Activated naive CD8-positive, alpha-beta T cell treated with anti-CD3 and anti-CD28 coated beads, Interleukin-2, amount 50 U/mL, for 24 hours (primary cell): ENCODE measurements around the gene SYNPO2.
"Not testable (repeated sequence)": the region's sequence is repeated elsewhere in the genome, so short reads cannot be mapped to it uniquely, and the experiment has no call there.

Experiments
- ATAC-seq: fragments of 150-1000 bp; cut with Tn5 transposase; one replicate; pipeline ENCODE4 v1.10.0; 2021
- DNase-seq: peaks from one replicate; pipeline ENCODE4 v3.0.0; 2021
- H3K27ac Mint-ChIP-seq: one replicate; pipeline ENCODE4 v1.8.0; 2021; ENCODE audit warnings: mild to moderate bottlenecking, mixed read lengths
- H3K27me3 Mint-ChIP-seq: one replicate; pipeline ENCODE4 v1.8.0; 2021; ENCODE audit warnings: mixed read lengths
- H3K36me3 Mint-ChIP-seq: one replicate; pipeline ENCODE4 v1.8.0; 2021; ENCODE audit warnings: low read depth, mixed read lengths
- H3K4me1 Mint-ChIP-seq: one replicate; pipeline ENCODE4 v1.8.0; 2021; ENCODE audit warnings: mixed read lengths
- H3K4me3 Mint-ChIP-seq: one replicate; pipeline ENCODE4 v1.8.0; 2021; ENCODE audit warnings: mild to moderate bottlenecking, moderate library complexity, mixed read lengths
- H3K9me3 Mint-ChIP-seq: one replicate; pipeline ENCODE4 v1.8.0; 2021; ENCODE audit warnings: mixed read lengths

Gene SYNPO2

GRCh38 chr4:118985170-118986000 lies 96.7 kb downstream of the SYNPO2 start:
- H3K36me3 Mint-ChIP-seq = no peaks in the 10 kb centered on the region
- H3K4me1 Mint-ChIP-seq = no peaks in the 10 kb centered on the region
- no peak for ATAC-seq
- H3K9me3 Mint-ChIP-seq = no peaks in the 10 kb centered on the region
- DNase-seq = no peak
- no peaks in the 10 kb centered on the region for H3K27me3 Mint-ChIP-seq
- H3K27ac Mint-ChIP-seq = no peak overlapping the region
- H3K4me3 Mint-ChIP-seq = no peak overlapping the region

GRCh38 chr4:118987959-118988634 lies 99.4 kb downstream of the SYNPO2 start:
- Mint-ChIP-seq H3K36me3 (no peaks in the 10 kb centered on the region), H3K27ac (no peak overlapping the region), H3K4me1 (no peaks in the 10 kb centered on the region), H3K27me3 (no peaks in the 10 kb centered on the region), H3K9me3 (no peaks in the 10 kb centered on the region), H3K4me3 (no peak overlapping the region)
- no peak for DNase-seq
- no peak for ATAC-seq

- Mint-ChIP-seq H3K36me3 (no peaks in the 10 kb centered on the region), H3K27ac (no peak overlapping the region)
These were observed 100.0 kb downstream of the SYNPO2 start for GRCh38 chr4:118988635-118988972.

GRCh38 chr4:118989098-118990080 lies 100.7 kb downstream of the SYNPO2 start:
- no peak for ATAC-seq
- no peak for DNase-seq
- H3K4me3 Mint-ChIP-seq = no peak overlapping the region
- no peaks in the 10 kb centered on the region for H3K9me3 Mint-ChIP-seq
- no peaks in the 10 kb centered on the region for H3K4me1 Mint-ChIP-seq
- H3K36me3 Mint-ChIP-seq = no peaks in the 10 kb centered on the region
- H3K27ac Mint-ChIP-seq = no peak overlapping the region
- H3K27me3 Mint-ChIP-seq = peaks cover 3% of the 10 kb centered on the region

More at GRCh38 chr4:118988635-118988972, 100.0 kb downstream of the SYNPO2 start:
- Mint-ChIP-seq H3K27me3 (peaks cover 2% of the 10 kb centered on the region), H3K4me1 (no peaks in the 10 kb centered on the region), H3K4me3 (no peak overlapping the region), H3K9me3 (no peaks in the 10 kb centered on the region)
- no peak for ATAC-seq
- DNase-seq = no peak

- Mint-ChIP-seq H3K4me1 (no peaks in the 10 kb centered on the region), H3K36me3 (no peaks in the 10 kb centered on the region), H3K27me3 (peaks cover 3% of the 10 kb centered on the region), H3K9me3 (no peaks in the 10 kb centered on the region), H3K27ac (no peak overlapping the region), H3K4me3 (no peak overlapping the region)
- ATAC-seq (no peak), DNase-seq (no peak)
These were observed 103.0 kb downstream of the SYNPO2 start for GRCh38 chr4:118991686-118992085.

GRCh38 chr4:118992149-118992548 lies 103.5 kb downstream of the SYNPO2 start:
- DNase-seq (no peak), ATAC-seq (no peak)
- no peak overlapping the region for H3K4me3 Mint-ChIP-seq
- no peak overlapping the region for H3K27ac Mint-ChIP-seq
- no peaks in the 10 kb centered on the region for H3K36me3 Mint-ChIP-seq
- no peaks in the 10 kb centered on the region for H3K9me3 Mint-ChIP-seq
- H3K27me3 Mint-ChIP-seq = peaks cover 3% of the 10 kb centered on the region
- H3K4me1 Mint-ChIP-seq = no peaks in the 10 kb centered on the region

- Mint-ChIP-seq H3K4me1 (no peaks in the 10 kb centered on the region), H3K27me3 (peaks cover 3% of the 10 kb centered on the region), H3K9me3 (no peaks in the 10 kb centered on the region), H3K27ac (no peak overlapping the region), H3K4me3 (no peak overlapping the region), H3K36me3 (no peaks in the 10 kb centered on the region)
- DNase-seq (no peak), ATAC-seq (no peak)
These were observed 104.7 kb downstream of the SYNPO2 start for GRCh38 chr4:118993333-118993732.

GRCh38 chr4:118994030-118994429 lies 105.4 kb downstream of the SYNPO2 start:
- H3K4me3 Mint-ChIP-seq = no peak overlapping the region
- H3K9me3 Mint-ChIP-seq = no peaks in the 10 kb centered on the region
- H3K36me3 Mint-ChIP-seq = no peaks in the 10 kb centered on the region
- peaks cover 7% of the 10 kb centered on the region for H3K27me3 Mint-ChIP-seq
- ATAC-seq (no peak), DNase-seq (no peak)
- H3K4me1 Mint-ChIP-seq = no peaks in the 10 kb centered on the region
- H3K27ac Mint-ChIP-seq = no peak overlapping the region

GRCh38 chr4:118995693-118996391 lies 107.2 kb downstream of the SYNPO2 start:
- Mint-ChIP-seq H3K27ac (no peak overlapping the region), H3K4me3 (no peak overlapping the region), H3K9me3 (no peaks in the 10 kb centered on the region), H3K36me3 (no peaks in the 10 kb centered on the region), H3K4me1 (no peaks in the 10 kb centered on the region), H3K27me3 (peaks cover 7% of the 10 kb centered on the region)
- ATAC-seq (no peak), DNase-seq (no peak)

- Mint-ChIP-seq H3K27me3 (peaks cover 7% of the 10 kb centered on the region), H3K4me3 (no peak overlapping the region), H3K4me1 (no peaks in the 10 kb centered on the region), H3K36me3 (no peaks in the 10 kb centered on the region), H3K27ac (no peak overlapping the region), H3K9me3 (no peaks in the 10 kb centered on the region)
- no peak for ATAC-seq
- DNase-seq = no peak
These were observed 108.9 kb downstream of the SYNPO2 start for GRCh38 chr4:118997601-118998000.

GRCh38 chr4:118999919-119000318 lies 111.3 kb downstream of the SYNPO2 start:
- Mint-ChIP-seq H3K36me3 (no peaks in the 10 kb centered on the region), H3K4me3 (no peak overlapping the region), H3K27me3 (peaks cover 9% of the 10 kb centered on the region), H3K4me1 (no peaks in the 10 kb centered on the region), H3K27ac (no peak overlapping the region), H3K9me3 (no peaks in the 10 kb centered on the region)
- no peak for DNase-seq
- ATAC-seq = no peak

- H3K9me3 Mint-ChIP-seq = no peaks in the 10 kb centered on the region
- no peaks in the 10 kb centered on the region for H3K4me1 Mint-ChIP-seq
- H3K27ac Mint-ChIP-seq = no peak overlapping the region
- ATAC-seq (no peak), DNase-seq (no peak)
- no peaks in the 10 kb centered on the region for H3K36me3 Mint-ChIP-seq
- no peak overlapping the region for H3K4me3 Mint-ChIP-seq
- H3K27me3 Mint-ChIP-seq = peaks cover 9% of the 10 kb centered on the region
These were observed 111.7 kb downstream of the SYNPO2 start for GRCh38 chr4:119000400-119000799.

- Mint-ChIP-seq H3K9me3 (no peaks in the 10 kb centered on the region), H3K27me3 (peaks cover 9% of the 10 kb centered on the region), H3K27ac (no peak overlapping the region), H3K4me1 (no peaks in the 10 kb centered on the region), H3K36me3 (no peaks in the 10 kb centered on the region), H3K4me3 (no peak overlapping the region)
- DNase-seq (no peak), ATAC-seq (no peak)
These were observed 113.8 kb downstream of the SYNPO2 start for GRCh38 chr4:119002476-119002875.

GRCh38 chr4:119003001-119003400 lies 114.3 kb downstream of the SYNPO2 start:
- H3K9me3 Mint-ChIP-seq, ATAC-seq, H3K4me1 Mint-ChIP-seq, H3K36me3 Mint-ChIP-seq, H3K27ac Mint-ChIP-seq, H3K4me3 Mint-ChIP-seq, H3K27me3 Mint-ChIP-seq, DNase-seq: not testable (repeated sequence)
